H54 (cell line): ENCODE data around the gene CCDC7.
"Not testable (repeated sequence)": the region's sequence is repeated elsewhere in the genome, so short reads cannot be mapped to it uniquely, and the experiment has no call there.

Experiments used
- DNase-seq: peaks from one replicate; pipeline ENCODE4 v3.0.0; 2011; ENCODE audit warnings: low spot score, mixed read lengths; ENCODE audit not compliant: insufficient read length
- FAIRE-seq: peaks from 3 replicates; lab custom pipeline; 2011; peaks lifted over from hg19 to GRCh38; lab: Jason Lieb, UNC
- POLR2A ChIP-seq: IDR thresholded peaks from 2 replicates; pipeline ENCODE4 v1.6.1; 2011; ENCODE audit warnings: low read depth, mild to moderate bottlenecking, low read length

The CCDC7 gene

GRCh38 chr10:32911285-32912016 lies 465.5 kb downstream of the CCDC7 start:
- FAIRE-seq (peak; percentile 45), DNase-seq (no peak)
- no peak for TF ChIP-seq POLR2A

GRCh38 chr10:32917817-32918216 lies 471.9 kb downstream of the CCDC7 start:
- not testable (repeated sequence) for FAIRE-seq, DNase-seq

GRCh38 chr10:32922170-32922569 lies 476.2 kb downstream of the CCDC7 start:
- DNase-seq (no peak), FAIRE-seq (no peak)
- no peak for TF ChIP-seq POLR2A

- no peak for TF ChIP-seq POLR2A
- DNase-seq (no peak), FAIRE-seq (no peak)
Observed at GRCh38 chr10:32923134-32923533, 477.2 kb downstream of the CCDC7 start.

- TF ChIP-seq POLR2A, result no peak
- DNase-seq, result no peak
- peak; percentile 11 for FAIRE-seq
Observed at GRCh38 chr10:32923849-32924248, 477.9 kb downstream of the CCDC7 start.
